Left lung (tissue), 10 donors: ENCODE data around the gene GPC5. TPM values are rescaled to one million over a fixed set of nuclear protein-coding genes. Genes with fewer than 3 reads are reported as not detected.

Experiments used
- ATAC-seq: fragments of 200-7000 bp; cut with Tn5 transposase; one replicate; pipeline ENCODE4 v1.9.1; 2020; ENCODE audit warnings: moderate library complexity
- DNase-seq, 4 donors: peaks; one replicate each; pipeline ENCODE4 v3.0.0-alpha.2; 2013 to 2020
- H3K27ac ChIP-seq, 2 donors: fragments of 200-600 bp; sonication (generic) in 1 of 2; one replicate each; pipeline versions ENCODE4 v1.5.0 to v1.8.0; 2020 to 2021
- H3K27me3 ChIP-seq, 2 donors: fragments of 200-600 bp; sonication (generic) in 1 of 2; one replicate each; pipeline versions ENCODE4 v1.5.0 to v1.8.0; 2020 to 2021
- H3K36me3 ChIP-seq, 2 donors: fragments of 200-600 bp; sonication (generic) in 1 of 2; one replicate each; pipeline versions ENCODE4 v1.5.0 to v1.8.0; 2020 to 2021
- H3K4me1 ChIP-seq, 2 donors: fragments of 200-600 bp; one replicate each; pipeline ENCODE4 v1.8.0; 2021
- H3K4me3 ChIP-seq, 2 donors: fragments of 200-600 bp; sonication (generic) in 1 of 2; one replicate each; pipeline versions ENCODE4 v1.5.0 to v1.8.0; 2020 to 2021; ENCODE audit warnings: mild to moderate bottlenecking in 1 of 2
- H3K9me3 ChIP-seq, 2 donors: fragments of 200-600 bp; sonication (generic) in 1 of 2; one replicate each; pipeline versions ENCODE4 v1.5.0 to v1.8.0; 2020 to 2021
- CTCF ChIP-seq, 2 donors: fragments of 200-600 bp; sonication (generic) in 1 of 2; IDR thresholded peaks; one replicate each; pipeline versions ENCODE4 v1.5.0 to v1.8.0; 2021; ENCODE audit warnings: antibody characterized with exemption in 2 of 2
- intact Hi-C, 2 donors: fragments of 100-400 bp; cut with DNase I; formaldehyde crosslinking; loops; one replicate each; pipeline versions ENCODE4 v1.11.2 to v1.14.2; 2022
- polyA plus RNA-seq, 6 donors: library from polyadenylated mRNA; unstranded; fragments of 120-200 nt; gene quantifications; one replicate each; pipeline ENCODE4 v1.2.1, GENCODE V29; 2013; ENCODE audit not compliant: insufficient read length in 6 of 6
- total RNA-seq, 2 donors: library from RNA; stranded (reverse); fragmentation: NEBNext Ultra II Directional; extraction: Animal tissue kit (Norgen Biotek cat#: 25700); gene quantifications; one replicate each; pipeline ENCODE4 v1.2.1, GENCODE V29; 2021
- donor health status: DM: no; HTN: yes; CAD: no.
- donor health status: DM: no; HTN: no; CAD: no.

GPC5 gene
- total and polyA plus RNA-seq, 8 donors = 9.2 to 19.5 (median 11.5) TPM

GRCh38 chr13:92172191-92172590 lies 773.8 kb downstream of the GPC5 start:
- no peak for ATAC-seq

DNA sequence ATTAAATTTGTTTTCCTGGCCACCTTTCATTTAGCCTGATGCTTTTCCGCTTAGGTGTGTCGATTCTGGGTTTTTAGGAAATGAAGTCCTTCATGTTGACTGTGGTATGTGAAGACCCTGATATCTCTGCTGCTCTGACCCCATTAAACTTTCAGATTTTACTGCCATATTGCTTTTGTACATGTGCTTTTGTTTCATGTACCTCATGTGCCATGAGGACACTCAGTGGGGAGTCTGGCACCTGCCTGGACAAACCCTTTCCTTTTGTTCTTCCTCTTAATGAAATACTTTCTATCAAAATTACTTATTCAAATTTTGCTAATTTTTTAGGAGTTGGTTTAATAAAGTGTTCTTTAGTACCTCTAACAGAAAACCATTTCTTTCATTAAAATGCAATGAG lies 774.8 kb downstream of the GPC5 start:
- no peaks in the 10 kb centered on the region for H3K27me3 ChIP-seq
- no peaks in the 10 kb centered on the region for H3K4me1 ChIP-seq
- DNase-seq (no peak), ATAC-seq (no peak)
- TF ChIP-seq CTCF (IDR thresholded peaks at IDR 0.05) = no peak
- intact Hi-C loops = no loop called here
- no peaks in the 10 kb centered on the region for H3K9me3 ChIP-seq
- no peak overlapping the region for H3K4me3 ChIP-seq
- no peaks in the 10 kb centered on the region for H3K36me3 ChIP-seq
- H3K27ac ChIP-seq = no peak overlapping the region

More at GRCh38 chr13:92172191-92172590, 773.8 kb downstream of the GPC5 start:
- intact Hi-C loops = no loop called here
- Histone ChIP-seq H3K4me3 (no peak overlapping the region), H3K27me3 (no peaks in the 10 kb centered on the region), H3K4me1 (no peaks in the 10 kb centered on the region), H3K27ac (no peak overlapping the region), H3K36me3 (no peaks in the 10 kb centered on the region), H3K9me3 (no peaks in the 10 kb centered on the region)
- TF ChIP-seq CTCF (IDR thresholded peaks at IDR 0.05) = no peak
- DNase-seq = no peak

DNA sequence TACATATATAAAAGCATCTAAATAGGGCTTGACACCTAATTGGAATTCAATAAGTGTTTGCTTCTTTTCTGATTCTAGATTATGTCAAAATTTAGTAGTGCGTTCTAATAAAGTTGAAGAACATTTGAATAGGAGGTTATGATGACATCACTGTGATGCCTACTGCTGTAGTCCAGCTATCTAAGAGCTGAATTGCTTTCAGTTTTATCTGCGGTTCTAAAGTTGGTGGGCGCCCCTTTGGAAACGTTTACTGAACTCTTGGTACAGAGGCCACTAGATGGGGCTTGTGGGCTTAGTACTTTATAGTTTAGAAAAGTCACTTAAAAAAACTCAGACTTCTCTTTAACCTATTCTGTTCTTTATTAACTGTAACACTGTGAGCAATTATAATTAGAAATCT lies 776.9 kb downstream of the GPC5 start:
- no peak for TF ChIP-seq CTCF (IDR thresholded peaks at IDR 0.05)
- H3K36me3 ChIP-seq = no peaks in the 10 kb centered on the region
- no peaks in the 10 kb centered on the region for H3K4me1 ChIP-seq
- intact Hi-C loops = no loop called here
- ATAC-seq = peak; percentile 44
- DNase-seq = peak in 2 of 4 donors; percentile 28 to 61
- H3K27me3 ChIP-seq = no peaks in the 10 kb centered on the region
- H3K4me3 ChIP-seq = no peak overlapping the region
- H3K9me3 ChIP-seq = no peaks in the 10 kb centered on the region
- no peak overlapping the region for H3K27ac ChIP-seq

DNA sequence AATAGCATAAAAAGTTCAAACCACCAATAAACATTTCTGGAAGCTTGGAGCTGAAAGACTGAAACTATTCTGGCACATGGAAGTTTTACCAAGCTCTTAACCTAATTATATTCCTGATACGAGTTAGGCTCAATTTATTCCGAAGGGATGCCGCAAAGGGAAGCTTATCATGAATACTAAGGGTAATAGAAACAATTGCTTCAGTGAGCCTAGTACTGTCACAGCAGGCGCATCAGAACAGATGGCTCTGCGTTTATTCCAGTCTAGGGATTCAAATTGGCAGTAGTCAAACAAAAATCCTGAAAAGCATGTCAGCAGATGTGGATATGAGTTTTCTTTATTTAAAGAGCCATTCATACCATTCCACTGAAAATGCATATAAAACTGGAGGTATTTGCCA lies 779.5 kb downstream of the GPC5 start:
- TF ChIP-seq CTCF (IDR thresholded peaks at IDR 0.05) = no peak
- ATAC-seq = no peak

GRCh38 chr13:92179223-92179622 lies 780.8 kb downstream of the GPC5 start:
- Histone ChIP-seq H3K36me3 (no peaks in the 10 kb centered on the region), H3K4me1 (no peaks in the 10 kb centered on the region), H3K4me3 (no peak overlapping the region), H3K27me3 (no peaks in the 10 kb centered on the region), H3K9me3 (no peaks in the 10 kb centered on the region), H3K27ac (no peak overlapping the region)
- ATAC-seq (no peak), DNase-seq (no peak)
- intact Hi-C loops = no loop called here
- no peak for TF ChIP-seq CTCF (IDR thresholded peaks at IDR 0.05)

More for the DNA sequence above, 779.5 kb downstream of the GPC5 start:
- Histone ChIP-seq H3K36me3 (no peaks in the 10 kb centered on the region), H3K4me3 (no peak overlapping the region), H3K27ac (no peak overlapping the region), H3K4me1 (no peaks in the 10 kb centered on the region), H3K27me3 (no peaks in the 10 kb centered on the region), H3K9me3 (no peaks in the 10 kb centered on the region)
- DNase-seq = no peak
- intact Hi-C loops = no loop called here
